Measurements from ENCODE around the gene SMPX.

- TF ChIP-seq EP300 (IDR thresholded peaks at IDR 0.05): no peak
- TF ChIP-seq CEBPB (IDR thresholded peaks at IDR 0.05): no peak
- no peak for TF ChIP-seq POLR2A (IDR thresholded peaks at IDR 0.05; ENCODE audit: low read length)
Measured at GRCh38 chrX:21657318-21658151, 100.4 kb downstream of the SMPX start.

Measured in A549 (cell line).